ENCODE results near the gene MSLN.
A peak's percentile ranks its signal among the peaks of the same experiment; 100 is the strongest.

MSLN gene

DNA sequence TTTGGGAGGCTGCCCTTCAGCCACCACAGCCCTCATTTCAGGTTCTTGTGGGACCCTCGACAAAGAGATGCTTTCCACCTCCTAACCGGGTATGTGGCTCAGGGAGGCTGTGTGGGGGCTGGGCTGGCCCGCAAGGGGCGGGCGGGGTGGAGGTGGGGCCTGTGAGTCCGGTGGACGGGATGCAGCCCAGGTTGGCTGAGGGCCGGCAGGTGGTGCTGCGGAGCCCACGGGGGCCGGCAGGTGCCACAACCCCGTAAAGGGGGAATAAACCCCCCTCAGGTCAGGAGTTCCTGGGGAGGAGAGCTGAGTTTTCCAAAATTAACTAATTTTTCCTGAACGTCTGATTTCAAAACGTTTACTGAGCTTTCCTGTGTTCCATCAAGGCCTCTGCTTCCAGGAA lies 14.8 kb upstream of the MSLN start:
- no peaks in the 10 kb centered on the region for H3K9me3 ChIP-seq (ENCODE audit: severe bottlenecking)
- no peaks in the 10 kb centered on the region for H3K27me3 ChIP-seq (ENCODE audit: insufficient read depth, poor library complexity, severe bottlenecking)
- H3K36me3 ChIP-seq (ENCODE audit: low read depth): no peaks in the 10 kb centered on the region
- DNase-seq (ENCODE audit: low spot score) (no peak), ATAC-seq (ENCODE audit: low read depth) (peak; percentile 50; the same call in 2 of the 3 replicates)
- H3K4me3 ChIP-seq (ENCODE audit: severe bottlenecking): no peak overlapping the region
- peaks cover 3% of the 10 kb centered on the region for H3K4me1 ChIP-seq (ENCODE audit: insufficient read depth, poor library complexity, severe bottlenecking)
- TF ChIP-seq CTCF (IDR thresholded peaks at IDR 0.05; ENCODE audit: poor library complexity, severe bottlenecking): peak; percentile 58
- no peak overlapping the region for H3K27ac ChIP-seq (ENCODE audit: poor library complexity, severe bottlenecking)

DNA sequence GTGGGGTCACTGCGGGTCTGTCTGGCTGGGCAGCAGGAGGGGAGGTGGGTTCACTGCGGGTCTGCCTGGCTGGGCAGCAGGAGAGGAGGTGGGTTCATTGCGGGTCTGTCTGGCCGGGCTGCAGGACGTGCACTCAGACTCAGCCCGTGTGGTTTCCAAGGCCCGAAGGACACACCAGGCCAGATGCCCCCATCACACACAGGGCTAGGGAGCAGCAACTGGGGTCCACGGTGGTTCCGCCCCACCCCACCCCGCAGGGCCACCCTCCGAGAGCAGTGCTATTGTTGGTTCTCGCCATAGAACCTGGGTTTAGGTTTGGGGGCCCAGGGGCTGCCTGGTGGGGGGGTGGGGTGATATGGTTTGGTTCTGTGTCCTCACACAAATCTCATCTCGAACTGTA lies 13.9 kb upstream of the MSLN start:
- H3K27me3 ChIP-seq (ENCODE audit: insufficient read depth, poor library complexity, severe bottlenecking): no peaks in the 10 kb centered on the region
- no peaks in the 10 kb centered on the region for H3K36me3 ChIP-seq (ENCODE audit: low read depth)
- no peak for TF ChIP-seq CTCF (IDR thresholded peaks at IDR 0.05; ENCODE audit: poor library complexity, severe bottlenecking)
- no peaks in the 10 kb centered on the region for H3K9me3 ChIP-seq (ENCODE audit: severe bottlenecking)
- ATAC-seq (ENCODE audit: low read depth) (no peak), DNase-seq (ENCODE audit: low spot score) (no peak)
- H3K27ac ChIP-seq (ENCODE audit: poor library complexity, severe bottlenecking): no peak overlapping the region
- H3K4me1 ChIP-seq (ENCODE audit: insufficient read depth, poor library complexity, severe bottlenecking): peaks cover 3% of the 10 kb centered on the region
- no peak overlapping the region for H3K4me3 ChIP-seq (ENCODE audit: severe bottlenecking)

DNA sequence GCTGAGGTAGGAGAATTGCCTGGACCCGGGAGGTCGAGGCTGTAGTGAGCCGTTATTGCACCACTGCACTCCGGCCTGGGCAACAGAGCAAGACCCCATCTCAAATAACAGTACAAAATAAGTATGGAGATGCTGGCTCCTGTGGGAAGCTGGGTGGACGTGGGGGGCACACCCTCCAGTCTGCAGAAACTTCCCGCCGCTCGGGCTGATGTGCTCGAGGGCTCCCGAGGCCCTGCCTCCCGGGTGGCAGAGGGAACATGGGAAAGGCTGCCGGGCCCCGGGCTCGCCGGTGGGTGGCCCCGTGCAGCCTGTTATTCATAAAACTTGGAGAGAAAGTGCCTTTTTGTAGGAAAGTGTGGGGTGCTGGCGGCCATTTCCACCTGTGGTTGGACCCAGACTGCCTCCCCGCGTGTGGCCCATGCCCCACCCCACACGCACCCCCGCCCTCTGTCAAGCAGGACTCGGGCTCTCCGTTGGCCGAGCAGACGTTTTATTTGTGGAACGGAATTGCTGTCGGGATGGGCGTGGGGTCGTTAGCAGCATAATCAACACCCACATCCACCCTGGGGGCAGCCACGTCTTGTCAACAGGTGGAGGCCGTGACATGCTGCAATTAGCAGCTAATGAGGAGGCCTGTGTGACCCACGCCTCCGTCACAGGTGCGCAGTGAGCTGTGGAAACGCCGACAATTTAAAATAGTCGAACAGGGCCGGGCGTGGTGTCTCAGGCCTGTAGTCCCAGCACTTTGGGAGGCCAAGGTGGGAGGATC lies 12.4 kb upstream of the MSLN start:
- Histone ChIP-seq H3K27me3 (ENCODE audit: insufficient read depth, poor library complexity, severe bottlenecking) (no peaks in the 10 kb centered on the region), H3K9me3 (ENCODE audit: severe bottlenecking) (no peaks in the 10 kb centered on the region), H3K36me3 (ENCODE audit: low read depth) (no peaks in the 10 kb centered on the region), H3K4me1 (ENCODE audit: insufficient read depth, poor library complexity, severe bottlenecking) (peaks cover 3% of the 10 kb centered on the region), H3K4me3 (ENCODE audit: severe bottlenecking) (no peak overlapping the region), H3K27ac (ENCODE audit: poor library complexity, severe bottlenecking) (no peak overlapping the region)
- no peak for DNase-seq (ENCODE audit: low spot score)
- no peak for ATAC-seq (ENCODE audit: low read depth)
- no peak for TF ChIP-seq CTCF (IDR thresholded peaks at IDR 0.05; ENCODE audit: poor library complexity, severe bottlenecking)

DNA sequence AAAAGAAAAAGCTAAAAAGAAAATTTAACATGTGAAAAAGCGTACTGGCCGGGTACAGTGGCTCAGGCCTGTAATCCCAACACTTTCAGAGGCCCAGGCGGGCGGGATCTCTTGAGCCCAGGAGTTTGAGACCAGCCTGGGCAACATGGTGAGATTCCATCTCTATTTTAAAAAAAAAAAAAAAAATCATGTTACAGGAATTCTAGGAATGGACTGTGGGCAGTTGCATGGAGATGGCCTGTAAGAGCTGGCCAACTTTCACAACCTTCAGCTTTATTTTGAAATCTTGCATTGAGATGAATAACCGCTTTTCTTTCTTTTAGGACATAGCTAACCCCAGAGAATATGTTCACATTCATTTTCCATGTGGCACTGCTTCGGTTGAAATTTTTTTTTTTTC lies 11.5 kb upstream of the MSLN start:
- H3K27ac ChIP-seq (ENCODE audit: poor library complexity, severe bottlenecking): peak overlapping the region; percentile 16
- no peak overlapping the region for H3K4me3 ChIP-seq (ENCODE audit: severe bottlenecking)
- peaks cover 3% of the 10 kb centered on the region for H3K4me1 ChIP-seq (ENCODE audit: insufficient read depth, poor library complexity, severe bottlenecking)
- H3K27me3 ChIP-seq (ENCODE audit: insufficient read depth, poor library complexity, severe bottlenecking): no peaks in the 10 kb centered on the region
- DNase-seq (ENCODE audit: low spot score) (no peak), ATAC-seq (ENCODE audit: low read depth) (peak; percentile 35)
- TF ChIP-seq CTCF (IDR thresholded peaks at IDR 0.05; ENCODE audit: poor library complexity, severe bottlenecking): no peak
- H3K36me3 ChIP-seq (ENCODE audit: low read depth): no peaks in the 10 kb centered on the region
- H3K9me3 ChIP-seq (ENCODE audit: severe bottlenecking): no peaks in the 10 kb centered on the region

DNA sequence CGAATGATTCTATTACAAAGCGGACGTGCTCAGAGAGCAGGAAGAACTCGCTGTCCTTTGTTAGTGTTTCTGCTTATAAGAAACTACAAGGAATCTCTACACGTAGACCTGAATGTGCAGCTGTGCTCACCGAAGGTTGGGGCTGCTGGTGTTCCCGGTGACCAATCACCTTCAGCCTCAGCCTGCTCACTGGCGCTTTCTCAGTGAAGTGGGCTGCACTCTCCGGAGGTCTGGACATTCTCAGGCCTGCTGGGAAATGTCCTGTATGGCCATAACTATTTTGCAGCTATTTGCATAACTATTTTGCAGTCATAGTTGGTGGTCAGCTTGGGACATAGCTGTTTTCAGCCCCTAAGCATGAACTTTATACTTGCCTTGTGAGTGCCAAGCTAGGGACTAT lies 10.0 kb upstream of the MSLN start:
- no peak overlapping the region for H3K4me3 ChIP-seq (ENCODE audit: severe bottlenecking)
- H3K27me3 ChIP-seq (ENCODE audit: insufficient read depth, poor library complexity, severe bottlenecking): no peaks in the 10 kb centered on the region
- DNase-seq (ENCODE audit: low spot score): no peak
- peaks cover 10% of the 10 kb centered on the region for H3K4me1 ChIP-seq (ENCODE audit: insufficient read depth, poor library complexity, severe bottlenecking)
- H3K9me3 ChIP-seq (ENCODE audit: severe bottlenecking): no peaks in the 10 kb centered on the region
- TF ChIP-seq CTCF (IDR thresholded peaks at IDR 0.05; ENCODE audit: poor library complexity, severe bottlenecking): no peak
- no peak for ATAC-seq (ENCODE audit: low read depth)
- no peak overlapping the region for H3K27ac ChIP-seq (ENCODE audit: poor library complexity, severe bottlenecking)
- H3K36me3 ChIP-seq (ENCODE audit: low read depth): no peaks in the 10 kb centered on the region
